Lower lobe of right lung (tissue), 2 donors: Measurements from ENCODE around the gene TDRD3. TPM values are rescaled to one million over a fixed set of nuclear protein-coding genes. Genes with fewer than 3 reads are reported as not detected.

Source experiments
- ATAC-seq, 2 donors: fragments of 200-7000 bp; cut with Tn5 transposase; one replicate each; pipeline ENCODE4 v1.9.1; 2020 to 2022; ENCODE audit warnings: mild to moderate bottlenecking in 2 of 2, moderate library complexity in 2 of 2
- DNase-seq: peaks from one replicate; pipeline ENCODE4 v3.0.0-alpha.2; 2020
- H3K27ac ChIP-seq: fragments of 200-600 bp; one replicate; pipeline ENCODE4 v1.8.0; 2022
- H3K27me3 ChIP-seq: fragments of 200-600 bp; one replicate; pipeline ENCODE4 v1.8.0; 2022; ENCODE audit warnings: low read depth
- H3K36me3 ChIP-seq: fragments of 200-600 bp; one replicate; pipeline ENCODE4 v1.8.0; 2022; ENCODE audit warnings: mild to moderate bottlenecking
- H3K4me1 ChIP-seq: fragments of 200-600 bp; one replicate; pipeline ENCODE4 v1.8.0; 2022
- H3K4me3 ChIP-seq: fragments of 200-600 bp; one replicate; pipeline ENCODE4 v1.8.0; 2022; ENCODE audit warnings: mild to moderate bottlenecking
- H3K9me3 ChIP-seq: fragments of 200-600 bp; one replicate; pipeline ENCODE4 v1.8.0; 2022
- CTCF ChIP-seq: fragments of 200-600 bp; IDR thresholded peaks from one replicate; pipeline ENCODE4 v1.8.0; 2022; ENCODE audit warnings: antibody characterized with exemption, mild to moderate bottlenecking
- intact Hi-C: fragments of 100-400 bp; cut with DNase I; formaldehyde crosslinking; loops from one replicate; pipeline ENCODE4 v1.11.0; 2022
- long read RNA-seq: library from polyadenylated mRNA; unstranded; transcript quantifications from one replicate; pipeline ENCODE4 v2.0.0, GENCODE V29; 2021
- total RNA-seq: library from RNA; stranded (reverse); fragmentation: NEBNext Ultra II Directional; extraction: Animal tissue kit (Norgen Biotek cat#: 25700); gene quantifications from one replicate; pipeline ENCODE4 v1.2.1, GENCODE V29; 2021
- donor health status: DM: no; HTN: yes; CAD: no; lungs with severe emphysema.

TDRD3 gene
- 27.0 TPM for total RNA-seq
- long read RNA-seq, partial matches to known transcripts = 5 of 14 reads
- long read RNA-seq, other reads (novel, unspliced or antisense) = 9 of 14 reads

GRCh38 chr13:60396783-60397703 is at the start of gene TDRD3:
Gene TDRD3 (plus strand): TSS chr13:60397220. CDS start chr13:60397365, 145 bp downstream.
- ATAC-seq (peak; percentile 89 to 91), DNase-seq (peak; percentile 88)
- H3K27ac ChIP-seq = peak within 1 kb of the TSS; percentile 95
- H3K4me3 ChIP-seq = peak within 1 kb of the TSS; percentile 72
- H3K4me1 ChIP-seq = peaks cover 29% of the 10 kb centered on the region
- no peaks in the 10 kb centered on the region for H3K27me3 ChIP-seq
- TF ChIP-seq CTCF = peak; percentile 85
- H3K36me3 ChIP-seq = no peaks in the 10 kb centered on the region
- no peaks in the 10 kb centered on the region for H3K9me3 ChIP-seq
- intact Hi-C loops = no loop called here

- DNase-seq (no peak), ATAC-seq (no peak)
- intact Hi-C loops = no loop called here
- Histone ChIP-seq H3K27me3 (no peaks in the 10 kb centered on the region), H3K27ac (no peak overlapping the region), H3K9me3 (no peaks in the 10 kb centered on the region), H3K4me3 (no peak overlapping the region), H3K36me3 (no peaks in the 10 kb centered on the region), H3K4me1 (no peaks in the 10 kb centered on the region)
- no peak for TF ChIP-seq CTCF
Measured at GRCh38 chr13:60347690-60348089, 49.3 kb upstream of the TDRD3 start.

GRCh38 chr13:60348097-60348496 is 48.9 kb upstream of the TDRD3 start:
- Histone ChIP-seq H3K27me3 (no peaks in the 10 kb centered on the region), H3K36me3 (no peaks in the 10 kb centered on the region), H3K4me3 (no peak overlapping the region), H3K4me1 (no peaks in the 10 kb centered on the region), H3K9me3 (no peaks in the 10 kb centered on the region), H3K27ac (no peak overlapping the region)
- no peak for ATAC-seq
- TF ChIP-seq CTCF = no peak
- no peak for DNase-seq
- intact Hi-C loops = no loop called here

- TF ChIP-seq CTCF = no peak
- DNase-seq = no peak
- ATAC-seq = no peak
Measured at GRCh38 chr13:60351326-60351725, 45.7 kb upstream of the TDRD3 start.

GRCh38 chr13:60351855-60352615 is 45.0 kb upstream of the TDRD3 start:
- H3K4me3 ChIP-seq = no peak overlapping the region
- H3K27ac ChIP-seq = no peak overlapping the region
- no peak for ATAC-seq
- intact Hi-C loops = no loop called here
- H3K36me3 ChIP-seq = no peaks in the 10 kb centered on the region
- no peaks in the 10 kb centered on the region for H3K27me3 ChIP-seq
- DNase-seq = no peak
- H3K9me3 ChIP-seq = no peaks in the 10 kb centered on the region
- H3K4me1 ChIP-seq = no peaks in the 10 kb centered on the region
- TF ChIP-seq CTCF = no peak

More at GRCh38 chr13:60351326-60351725, 45.7 kb upstream of the TDRD3 start:
- intact Hi-C loops = no loop called here
- Histone ChIP-seq H3K4me1 (no peaks in the 10 kb centered on the region), H3K4me3 (no peak overlapping the region), H3K9me3 (no peaks in the 10 kb centered on the region), H3K27ac (no peak overlapping the region), H3K36me3 (no peaks in the 10 kb centered on the region), H3K27me3 (no peaks in the 10 kb centered on the region)
